Motor neuron (in vitro differentiated cells): ENCODE data around the gene SGF29. TPM values are rescaled to one million over a fixed set of nuclear protein-coding genes. Genes with fewer than 3 reads are reported as not detected.

Experiments used
- ATAC-seq, 8 experiments: fragments of 200-7000 bp; cut with Tn5 transposase; replicated peaks in 6 of 8; 2 replicates each; pipeline ENCODE4 v1.8.0; 2021; ENCODE audit warnings: mild to moderate bottlenecking in 8 of 8, moderate library complexity in 8 of 8
- H3K27ac ChIP-seq, 2 donors: fragments of 250-450 bp; sonication (Bioruptor Pico); 2 replicates each; pipeline ENCODE4 v1.9.0; 2021; ENCODE audit warnings: antibody characterized with exemption in 2 of 2, mild to moderate bottlenecking in 2 of 2, moderate library complexity in 1 of 2
- H3K4me1 ChIP-seq, 2 donors: fragments of 250-450 bp; sonication (Bioruptor Pico); replicated peaks in 1 of 2; 2 replicates each; pipeline ENCODE4 v1.6.1; 2021; ENCODE audit warnings: antibody characterized with exemption in 2 of 2, mild to moderate bottlenecking in 2 of 2, moderate library complexity in 1 of 2
- H3K4me3 ChIP-seq, 5 donors: fragments of 250-450 bp; sonication (Bioruptor Pico); 2 replicates each; pipeline ENCODE4 v1.9.0; 2021; ENCODE audit warnings: antibody characterized with exemption in 5 of 5, mild to moderate bottlenecking in 5 of 5, moderate library complexity in 4 of 5
- WGBS, 10 experiments: fragments of 450-650 bp; shearing (Covaris generic); methylation state at CpG; one replicate each; pipeline ENCODE4 v1.0.0; 2022; 5-methylcytosine and 5-hydroxymethylcytosine counted together
- in situ Hi-C, 9 experiments: fragments of 400-800 bp; cut with MboI; loops; one replicate each; pipeline ENCODE4 v1.15.0; 2021; ENCODE audit warnings: low sequenced_read_pairs in 9 of 9, low pct_unique_long_range_greater_than_20kb in 2 of 9; ENCODE audit not compliant: unreplicated experiment in 9 of 9
- total RNA-seq, 8 experiments: library from RNA; unstranded; fragments of 300-600 nt; gene quantifications; 2 replicates each; pipeline versions ENCODE4 v1.2.3 to v1.2.4, GENCODE V29; 2022

Gene SGF29
- total RNA-seq, result 10 to 100 TPM; 16.5 to 35.0 (median 24.7) TPM

DNA sequence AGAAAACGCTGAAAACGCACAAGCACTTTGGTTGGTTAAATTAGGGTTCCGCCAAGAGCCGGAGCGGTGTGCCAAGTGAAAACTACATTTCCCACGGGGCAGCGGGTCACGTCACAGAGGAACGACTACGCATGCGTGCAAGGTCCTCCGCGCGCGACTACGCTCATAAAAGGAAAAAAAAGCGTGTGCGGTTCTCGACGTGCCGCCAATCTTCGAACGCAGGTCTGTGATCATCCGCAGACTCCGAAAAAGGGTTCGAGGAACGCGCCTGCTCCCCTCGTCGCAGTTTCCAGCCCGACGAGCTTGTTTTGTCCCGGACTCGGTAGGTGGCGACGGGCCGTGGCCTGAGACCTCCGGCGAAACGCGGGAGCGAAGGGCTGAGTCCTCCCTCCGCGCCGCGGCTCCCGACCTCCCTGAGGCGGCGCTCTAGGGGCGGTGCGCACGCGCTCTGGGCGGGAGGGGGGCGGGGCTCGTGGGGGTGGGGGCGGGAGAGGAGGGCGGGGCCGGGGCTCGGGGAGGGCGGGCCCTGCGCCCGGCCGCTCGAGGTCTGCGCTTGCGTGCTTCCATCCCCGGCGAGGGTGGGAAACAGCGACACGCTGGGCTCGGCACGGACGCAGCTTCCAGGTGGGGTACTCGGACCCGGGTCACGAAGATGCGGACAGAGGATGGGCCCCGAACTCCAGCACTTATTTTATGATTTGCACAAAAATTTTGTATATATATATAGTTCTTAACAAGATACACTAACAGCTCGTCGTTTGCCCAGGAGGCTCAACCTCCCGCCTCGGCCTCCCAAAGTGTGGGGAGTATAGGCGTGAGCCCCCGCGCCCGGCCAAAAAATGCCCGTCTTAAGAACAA lies at the start of gene SGF29:
Gene SGF29, plus strand, starts transcription at position 145 of the 858 bp plus-strand sequence. CDS start 27,150 bp downstream, outside the sequence.
- ATAC-seq, result peak; percentile 89 to 96 (median 94)
- H3K4me3 ChIP-seq, result peak within 1 kb of the TSS; percentile 62 to 99 (median 82)
- H3K27ac ChIP-seq, result peak within 1 kb of the TSS; percentile 97 to 98
- 0 to 3% (median 1%) methylated on average over 5 to 26 of the region's 88 CpGs; no CpG with 5 or more reads in 3 of the 10 experiments for WGBS, 10 experiments
- in situ Hi-C loops, result no loop called here
- peaks cover 0 to 9% of the 10 kb centered on the region in 2 donors for H3K4me1 ChIP-seq

DNA sequence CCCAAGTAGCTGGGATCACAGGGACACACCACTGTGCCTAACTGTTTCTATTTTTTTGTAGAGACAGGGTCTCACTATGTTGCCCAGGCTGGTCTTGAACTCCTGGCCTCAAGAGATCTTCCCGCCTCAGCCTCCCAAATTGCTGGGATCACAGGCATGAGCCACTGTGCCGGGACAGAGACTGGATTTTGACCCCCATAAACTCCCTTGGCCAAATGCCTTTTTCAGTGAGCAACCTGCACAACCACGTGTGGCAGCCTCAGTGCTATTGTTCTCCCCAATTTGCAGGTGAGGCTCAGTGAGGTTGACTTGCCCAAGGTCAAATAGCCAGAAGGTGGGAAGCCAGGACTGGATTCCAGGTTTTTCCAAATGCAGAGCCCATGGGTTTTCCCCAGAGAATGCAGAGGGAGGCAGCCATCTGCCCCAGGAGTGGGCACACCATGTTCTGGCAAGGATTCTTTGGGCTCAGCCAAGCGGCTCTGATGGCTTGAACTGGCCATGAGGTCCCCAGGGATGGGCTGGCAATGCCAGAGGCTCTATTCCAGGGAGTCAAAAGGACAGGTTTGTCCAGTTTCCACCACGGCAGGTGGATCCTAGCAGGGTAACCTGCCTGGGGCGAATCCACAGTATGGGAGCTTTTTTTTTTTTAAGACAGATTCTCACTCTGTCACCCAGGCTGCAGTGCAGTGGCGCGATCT lies 48.9 kb upstream of the SGF29 start:
- no peak overlapping the region for H3K4me3 ChIP-seq
- WGBS, 10 experiments, result 51 to 82% (median 57%) methylated on average over 1 to 5 of the region's 8 CpGs; no CpG with 5 or more reads in 3 of the 10 experiments
- H3K4me1 ChIP-seq, result no peaks in the 10 kb centered on the region
- in situ Hi-C loops, result no loop called here
- H3K27ac ChIP-seq, result no peak overlapping the region
- ATAC-seq, result no peak

DNA sequence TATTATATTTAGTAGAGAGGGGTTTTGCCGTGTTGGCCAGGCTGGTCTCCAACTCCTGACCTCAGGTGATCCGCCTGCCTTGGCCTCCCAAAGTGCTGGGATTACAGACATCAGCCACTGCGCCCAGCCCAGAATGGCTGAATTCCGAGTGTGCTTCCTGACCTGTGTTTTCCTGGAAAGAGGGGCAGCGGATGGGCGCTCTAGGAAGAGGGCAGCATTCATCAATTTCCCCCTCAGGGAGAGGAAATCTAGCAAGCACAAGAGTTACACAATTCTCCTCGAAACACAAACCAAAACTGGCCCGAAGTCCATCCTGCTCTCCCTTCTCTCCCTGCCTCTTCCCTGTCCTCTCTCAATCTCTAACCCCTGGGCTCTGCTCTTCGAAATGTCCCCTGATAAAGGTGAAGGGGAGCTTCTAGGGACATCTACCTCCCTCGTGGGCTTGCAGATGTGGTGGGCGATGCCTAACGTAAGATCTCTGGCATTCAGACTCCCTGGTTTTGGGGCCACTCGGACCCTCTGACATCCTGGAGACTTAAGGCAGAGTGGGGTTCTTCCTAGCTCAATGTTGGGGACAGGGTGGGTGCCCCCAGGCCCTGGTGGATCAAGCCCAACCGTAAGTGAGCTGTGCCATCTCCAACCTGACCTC lies 48.1 kb upstream of the SGF29 start:
- H3K4me1 ChIP-seq, result no peaks in the 10 kb centered on the region
- H3K27ac ChIP-seq, result no peak overlapping the region
- WGBS, 10 experiments, result 10 to 100% (median 42%) methylated on average over 2 to 8 of the region's 14 CpGs; no CpG with 5 or more reads in 2 of the 10 experiments
- no peak for ATAC-seq
- no peak overlapping the region for H3K4me3 ChIP-seq
- in situ Hi-C loops, result no loop called here

DNA sequence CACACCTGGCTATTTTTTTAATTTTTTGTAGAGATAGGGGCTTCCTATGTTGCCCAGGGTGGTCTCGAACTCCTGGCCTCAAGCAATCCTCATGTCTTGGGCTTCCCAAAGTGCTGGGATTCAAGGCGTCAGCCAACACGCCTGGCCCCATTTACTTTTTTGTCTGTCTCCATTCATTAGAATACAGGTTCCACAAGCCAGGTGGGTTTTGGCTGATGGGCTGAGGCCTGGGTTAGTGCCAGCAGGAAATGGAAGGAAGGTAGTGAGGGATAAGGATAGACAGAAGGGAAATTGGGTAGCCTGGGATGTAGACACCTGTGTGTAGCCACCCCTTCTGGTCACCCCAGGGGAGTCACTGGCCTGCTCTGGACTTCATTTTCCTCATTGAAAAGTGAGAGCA lies 42.7 kb upstream of the SGF29 start:
- in situ Hi-C loops, result no loop called here
- Histone ChIP-seq H3K4me1 (no peaks in the 10 kb centered on the region), H3K4me3 (no peak overlapping the region), H3K27ac (no peak overlapping the region)
- no peak for ATAC-seq
- 17 to 100% (median 66%) methylated on average over 1 to 3 of the region's 3 CpGs; no CpG with 5 or more reads in 4 of the 10 experiments for whole genome bisulfite sequencing, 10 experiments

DNA sequence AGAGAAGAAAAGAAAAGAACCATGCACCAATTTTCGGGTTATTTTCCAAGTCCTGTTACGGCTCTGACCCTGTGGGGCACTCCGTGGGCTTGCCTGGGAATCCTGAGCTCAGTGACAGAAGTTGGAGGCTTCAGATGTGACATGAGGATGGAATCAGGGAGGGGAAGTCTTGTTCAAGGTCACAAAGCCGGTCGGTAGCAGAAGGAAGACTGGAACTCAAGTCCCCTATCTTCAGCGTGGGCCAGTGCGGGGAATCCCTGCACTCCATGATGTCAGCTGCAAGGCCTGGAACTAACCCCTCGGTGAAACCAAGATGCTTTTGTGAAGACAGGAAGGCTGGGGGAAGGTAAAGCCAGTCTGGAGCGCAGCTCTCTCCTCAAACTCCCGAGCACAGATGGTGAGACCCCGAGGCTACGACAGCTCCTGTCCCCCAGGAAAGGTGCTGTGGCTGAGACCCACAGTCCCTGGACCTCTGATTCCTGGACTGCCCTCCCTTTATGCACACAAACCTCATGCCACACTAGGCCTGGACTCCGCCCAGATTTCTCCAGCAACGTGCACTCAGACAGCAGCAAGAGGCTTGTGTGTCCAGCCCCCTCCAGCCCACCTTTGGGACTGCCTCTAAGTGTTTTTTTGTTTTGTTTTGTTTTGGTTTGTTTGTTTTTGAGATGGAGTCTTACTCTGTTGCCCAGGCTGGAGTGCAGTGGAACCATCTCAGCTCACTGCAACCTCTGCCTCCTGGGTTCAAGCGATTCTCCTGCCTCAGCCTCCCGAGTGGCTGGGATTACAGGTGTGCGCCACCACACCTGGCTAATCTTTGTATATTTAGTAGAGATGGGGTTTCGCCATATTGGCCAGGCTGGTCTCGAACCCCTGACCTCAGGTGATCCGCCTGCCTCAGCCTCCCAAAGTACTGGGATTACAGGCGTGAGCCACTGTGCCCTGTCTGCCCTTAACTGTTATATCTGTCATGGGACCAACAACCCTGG lies 41.6 kb upstream of the SGF29 start:
- Histone ChIP-seq H3K4me1 (no peaks in the 10 kb centered on the region), H3K27ac (no peak overlapping the region), H3K4me3 (no peak overlapping the region)
- in situ Hi-C loops, result no loop called here
- no peak for ATAC-seq
- WGBS, 10 experiments, result 55 to 85% (median 71%) methylated on average over 1 to 12 of the region's 21 CpGs

DNA sequence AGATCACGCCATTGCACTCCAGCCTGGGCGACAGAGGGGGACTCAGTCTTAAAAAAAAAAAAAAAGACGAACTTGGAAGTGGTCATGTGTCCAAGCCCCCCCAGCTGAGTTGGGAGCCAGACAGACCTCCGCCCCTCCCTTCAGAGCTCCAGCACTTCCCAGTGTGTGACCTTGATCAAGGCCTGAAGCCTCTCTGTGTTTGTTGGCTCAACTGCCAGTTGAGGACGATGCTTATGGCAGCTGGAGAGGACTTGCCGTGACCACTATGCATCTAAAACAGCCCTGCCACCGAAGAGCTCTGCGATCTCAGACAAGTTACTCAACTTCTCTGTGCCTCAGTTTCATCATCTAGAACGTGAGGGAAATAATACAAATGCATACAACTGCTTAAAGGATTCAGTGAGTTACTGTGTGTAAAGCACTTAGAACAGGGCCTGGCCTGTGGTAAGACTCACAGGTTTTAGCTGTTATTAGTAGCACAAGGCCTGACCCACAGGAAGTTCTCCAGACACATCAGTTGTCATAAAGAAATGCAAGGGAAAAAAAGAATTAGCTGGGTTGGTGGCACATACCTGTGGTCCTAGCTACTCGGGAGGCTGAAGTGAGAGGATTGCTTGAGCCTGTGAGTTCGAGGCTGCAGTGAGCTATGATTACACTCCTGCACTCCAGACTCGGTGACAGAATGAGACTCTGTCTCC lies 40.1 kb upstream of the SGF29 start:
- H3K27ac ChIP-seq, result no peak overlapping the region
- ATAC-seq, result no peak
- no peaks in the 10 kb centered on the region for H3K4me1 ChIP-seq
- no peak overlapping the region for H3K4me3 ChIP-seq
- in situ Hi-C loops, result no loop called here
- 46 to 87% (median 79%) methylated on average over 1 to 8 of the region's 12 CpGs; no CpG with 5 or more reads in 3 of the 10 experiments for WGBS, 10 experiments

DNA sequence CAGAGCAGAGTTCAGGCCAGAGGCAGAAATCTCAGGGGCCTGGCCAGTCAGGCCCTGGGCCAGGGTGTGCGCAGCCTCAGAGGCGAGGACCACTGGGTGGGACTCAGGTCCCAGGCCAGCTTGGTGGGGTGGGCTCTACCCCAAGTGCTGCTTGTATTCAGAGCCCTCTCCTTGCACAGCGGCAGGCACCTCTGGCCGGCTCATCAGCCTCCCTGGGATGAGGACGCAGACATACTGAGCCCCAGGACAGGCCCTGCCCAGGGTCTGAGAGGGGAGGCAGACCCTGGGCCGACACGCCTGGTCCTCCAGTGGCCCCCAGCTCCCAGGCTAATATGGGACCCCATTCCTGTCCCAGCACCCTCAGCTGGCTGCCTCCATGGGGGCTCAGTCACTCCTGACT lies 39.5 kb upstream of the SGF29 start:
- no peak for ATAC-seq

DNA sequence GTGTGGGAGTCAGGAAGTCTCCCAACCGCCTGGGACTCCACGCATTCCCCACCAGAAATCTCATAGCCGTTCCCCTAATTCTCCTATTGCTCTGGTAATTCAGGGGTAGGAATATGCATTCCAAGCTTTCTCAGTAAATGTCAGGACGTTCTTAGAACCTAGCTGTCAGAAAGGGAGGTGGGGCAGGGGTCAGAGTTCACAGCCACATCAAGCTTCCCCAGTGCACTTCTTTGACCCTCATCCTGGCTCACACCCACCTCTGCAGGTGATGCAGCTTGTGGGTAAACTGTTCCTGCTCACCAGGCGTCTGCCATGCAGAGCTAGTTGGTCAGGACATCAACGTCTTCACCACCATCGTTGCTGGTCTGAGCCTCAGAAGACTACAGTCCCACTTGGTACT lies 33.0 kb upstream of the SGF29 start:
- Histone ChIP-seq H3K4me3 (no peak overlapping the region), H3K4me1 (no peaks in the 10 kb centered on the region), H3K27ac (no peak overlapping the region)
- 40 to 72% (median 61%) methylated on average over 1 to 3 of the region's 7 CpGs; no CpG with 5 or more reads in 6 of the 10 experiments for WGBS, 10 experiments
- ATAC-seq, result no peak
- in situ Hi-C loops, result no loop called here

More for the DNA sequence above, 39.5 kb upstream of the SGF29 start:
- Histone ChIP-seq H3K4me1 (no peaks in the 10 kb centered on the region), H3K4me3 (no peak overlapping the region), H3K27ac (no peak overlapping the region)
- WGBS, 10 experiments, result 83% methylated on average over 1 of the region's 7 CpGs; no CpG with 5 or more reads in 9 of the 10 experiments
- in situ Hi-C loops, result no loop called here

DNA sequence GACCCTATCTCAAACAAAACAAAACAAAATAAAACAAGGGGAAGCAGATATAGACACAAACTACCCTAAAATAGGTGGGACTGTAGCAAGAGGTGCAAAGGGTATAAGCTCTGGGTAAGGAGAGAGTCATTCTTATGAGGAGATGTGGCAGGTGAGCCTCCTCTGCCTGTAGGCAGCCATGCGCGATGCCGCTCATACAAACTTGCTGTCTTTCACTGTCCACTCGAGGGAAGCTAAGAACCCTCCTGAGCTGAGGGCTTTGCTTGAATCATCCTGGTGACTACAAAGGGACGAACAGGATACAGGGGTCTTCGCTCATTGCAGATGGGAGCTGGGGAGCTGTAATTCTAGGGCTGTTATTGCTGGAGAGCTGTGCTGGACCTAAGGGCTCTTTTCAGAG lies 32.3 kb upstream of the SGF29 start:
- Histone ChIP-seq H3K27ac (no peak overlapping the region), H3K4me1 (no peaks in the 10 kb centered on the region), H3K4me3 (no peak overlapping the region)
- in situ Hi-C loops, result no loop called here
- no peak for ATAC-seq
- 38 to 100% (median 70%) methylated on average over 2 to 5 of the region's 6 CpGs; no CpG with 5 or more reads in 3 of the 10 experiments for WGBS, 10 experiments

DNA sequence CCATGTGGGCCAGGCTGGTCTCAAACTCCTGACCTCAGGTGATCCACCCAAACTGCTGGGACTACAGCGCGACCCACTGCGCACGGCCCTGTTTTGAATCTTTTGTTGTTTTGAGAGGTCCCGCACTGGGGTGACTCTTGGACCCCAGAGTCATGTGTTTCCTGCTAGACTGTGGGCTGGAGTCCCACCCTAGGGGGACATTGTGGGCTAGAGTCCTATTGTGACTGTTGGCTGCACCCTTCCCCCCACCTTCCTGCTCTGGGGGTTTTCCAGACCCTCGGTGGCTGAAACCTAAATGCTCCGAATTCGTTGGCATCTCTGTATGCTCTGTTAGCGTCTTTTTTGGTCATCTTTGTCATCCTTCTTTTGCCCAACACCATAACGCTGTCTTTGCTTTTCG lies 30.9 kb upstream of the SGF29 start:
- in situ Hi-C loops, result no loop called here
- no peak overlapping the region for H3K27ac ChIP-seq
- H3K4me1 ChIP-seq, result no peaks in the 10 kb centered on the region
- no peak for ATAC-seq
- 35 to 94% (median 79%) methylated on average over 2 to 11 of the region's 11 CpGs; no CpG with 5 or more reads in 4 of the 10 experiments for WGBS, 10 experiments
- no peak overlapping the region for H3K4me3 ChIP-seq

DNA sequence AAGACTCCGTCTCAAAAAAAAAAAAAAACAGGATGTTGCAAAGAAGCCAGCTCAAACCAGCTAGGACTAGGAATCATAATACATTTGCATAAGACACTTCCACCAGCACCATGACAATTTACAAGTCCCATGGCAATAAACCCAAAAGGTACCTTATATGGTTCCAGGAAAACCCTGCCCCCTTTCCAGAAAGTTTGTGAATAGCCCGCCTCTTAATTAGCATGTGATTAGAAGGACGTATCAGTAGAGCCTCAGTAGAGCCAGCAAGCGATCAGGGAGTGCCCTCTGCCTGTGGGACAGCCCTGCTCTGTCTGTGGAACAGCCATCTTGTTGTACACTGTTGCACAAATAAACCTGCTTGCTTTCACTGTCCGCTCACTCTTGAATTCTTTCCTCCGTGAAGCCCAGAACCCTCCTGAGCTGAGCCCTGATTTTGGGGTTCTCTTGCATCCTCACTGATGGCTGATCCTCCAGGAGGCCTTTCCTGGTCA lies 29.0 kb upstream of the SGF29 start:
- Histone ChIP-seq H3K4me1 (no peaks in the 10 kb centered on the region), H3K27ac (no peak overlapping the region), H3K4me3 (no peak overlapping the region)
- 0 to 100% (median 82%) methylated on average over 1 to 6 of the region's 6 CpGs; no CpG with 5 or more reads in 2 of the 10 experiments for WGBS, 10 experiments
- peak in 5 of 8 experiments; percentile 35 to 96 (median 91) for ATAC-seq
- in situ Hi-C loops, result no loop called here
